Measurements from ENCODE around the gene UQCRHL. TPM values are rescaled to one million over a fixed set of nuclear protein-coding genes. Genes with fewer than 3 reads are reported as not detected.
A peak's percentile ranks its signal among the peaks of the same experiment; 100 is the strongest.

The UQCRHL gene
- total and polyA plus RNA-seq, 8 donors: 0.58 to 11.0 (median 2.4) TPM; not detected in 1

DNA sequence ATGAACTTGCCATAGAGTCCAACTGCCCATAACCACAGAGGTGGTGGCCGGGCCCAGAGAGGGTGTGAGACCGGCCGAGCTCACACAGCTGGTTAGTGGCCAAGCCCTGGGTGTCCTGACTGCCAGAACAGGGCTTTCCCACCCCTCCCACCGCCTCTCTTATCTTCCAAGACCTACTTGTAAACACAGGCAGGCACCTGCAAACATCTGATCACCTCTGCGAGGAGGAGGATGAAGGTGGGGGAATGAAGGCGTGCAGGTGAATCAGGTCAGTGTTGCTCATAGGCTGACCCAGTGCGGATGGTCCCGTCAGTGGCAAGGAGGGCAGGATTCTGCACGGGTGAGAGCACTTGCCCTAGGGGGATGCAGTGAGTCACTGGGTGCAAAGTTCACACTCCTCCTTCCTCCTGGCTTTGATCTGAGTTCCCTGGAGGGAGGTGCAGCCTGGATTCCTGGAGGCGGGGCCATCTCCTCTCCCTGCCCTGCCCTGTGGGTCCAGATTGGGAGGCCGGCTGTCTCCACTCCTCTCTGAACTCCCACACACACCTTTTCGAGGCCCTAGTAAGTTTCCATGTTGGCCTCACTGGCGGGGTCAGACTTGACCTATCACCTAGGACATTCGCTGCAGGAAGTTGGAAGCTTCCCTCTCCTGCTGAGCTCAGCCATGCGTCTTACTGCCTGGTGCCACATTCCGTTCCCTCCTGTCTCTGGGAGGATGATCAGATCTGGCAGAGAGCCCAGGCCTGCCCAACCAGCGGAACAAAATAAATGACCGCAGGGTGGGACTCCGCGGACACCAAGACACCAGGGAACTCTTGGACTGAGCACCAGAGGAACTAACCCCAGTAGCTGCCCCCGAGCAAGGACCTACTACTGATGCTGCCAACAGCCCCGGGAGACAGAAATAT lies 7.3 kb downstream of the UQCRHL start:
- Histone ChIP-seq H3K4me3 (peak overlapping the region in 1 of 4 donors; percentile 0), H3K36me3 (no peaks in the 10 kb centered on the region), H3K27me3 (no peaks in the 10 kb centered on the region), H3K9me3 (no peaks in the 10 kb centered on the region), H3K27ac (peak overlapping the region; percentile 35 to 76 (median 74)), H3K4me1 (peaks cover 34 to 70% (median 40%) of the 10 kb centered on the region in 4 donors)
- 24 to 32% (median 30%) methylated on average over 22 of the region's 22 CpGs for WGBS, 5 donors
- DNase-seq: peak; percentile 82 to 91
- intact Hi-C loops (cut with DNase I; ENCODE audit: low total_unique reads): no loop called here
- TF ChIP-seq POLR2A (IDR thresholded peaks at IDR 0.05) (no peak), POLR2AphosphoS5 (IDR thresholded peaks at IDR 0.05) (peak in 2 of 3 donors; percentile 48 to 73)

DNA sequence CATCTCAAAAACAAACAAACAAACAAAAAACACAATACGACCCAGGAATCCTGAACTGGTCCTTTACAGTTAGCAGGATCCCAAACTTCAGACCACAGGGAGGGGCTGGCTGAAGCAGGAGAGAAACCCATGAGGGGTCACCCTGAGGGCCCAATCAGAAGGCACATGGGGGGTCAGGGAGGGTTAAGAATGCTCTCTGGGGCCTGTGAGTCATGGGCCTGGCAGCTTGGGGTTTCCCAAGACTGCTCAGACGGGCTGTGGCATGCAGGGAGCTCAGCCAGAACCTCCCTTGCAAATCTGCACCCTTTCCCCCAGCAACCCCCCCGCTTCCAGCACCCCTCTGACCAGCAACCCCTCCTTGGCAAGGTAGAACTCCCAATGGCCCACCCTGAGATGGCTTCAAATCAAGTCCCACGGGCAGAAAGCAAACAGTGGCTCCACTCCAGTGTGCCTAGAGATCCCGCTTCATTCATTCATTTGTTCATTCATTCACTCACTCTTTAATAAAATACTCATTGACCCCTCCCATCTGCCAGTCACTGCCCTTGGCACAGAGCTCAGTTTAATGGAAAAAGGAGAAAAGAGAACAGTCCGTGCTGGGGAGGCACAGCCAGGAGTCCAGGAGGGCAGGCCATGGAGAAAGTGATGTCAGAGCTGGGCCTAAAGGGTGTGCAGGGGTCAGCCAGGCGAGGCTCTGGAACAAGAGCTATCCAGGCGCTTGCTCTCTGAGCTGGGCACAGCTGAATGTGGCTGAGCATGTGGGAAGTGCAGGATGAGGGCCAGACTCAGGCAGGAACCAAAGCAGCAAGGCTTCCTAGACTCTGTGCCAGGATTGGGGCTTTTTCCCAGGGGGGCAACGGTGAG lies 8.2 kb downstream of the UQCRHL start:
- peak overlapping the region; percentile 35 to 76 (median 74) for H3K27ac ChIP-seq
- no peaks in the 10 kb centered on the region for H3K36me3 ChIP-seq
- DNase-seq: peak; percentile 55 to 75
- TF ChIP-seq POLR2A (IDR thresholded peaks at IDR 0.05) (no peak), EP300 (IDR thresholded peaks at IDR 0.05) (peak; percentile 81), POLR2AphosphoS5 (IDR thresholded peaks at IDR 0.05) (peak; percentile 39 to 85 (median 44))
- peaks cover 34 to 72% (median 40%) of the 10 kb centered on the region in 4 donors for H3K4me1 ChIP-seq
- H3K9me3 ChIP-seq: no peaks in the 10 kb centered on the region
- H3K27me3 ChIP-seq: no peaks in the 10 kb centered on the region
- no peak overlapping the region for H3K4me3 ChIP-seq
- intact Hi-C loops (cut with DNase I; ENCODE audit: low total_unique reads): no loop called here
- WGBS, 5 donors: 24 to 35% (median 28%) methylated on average over 9 of the region's 9 CpGs

DNA sequence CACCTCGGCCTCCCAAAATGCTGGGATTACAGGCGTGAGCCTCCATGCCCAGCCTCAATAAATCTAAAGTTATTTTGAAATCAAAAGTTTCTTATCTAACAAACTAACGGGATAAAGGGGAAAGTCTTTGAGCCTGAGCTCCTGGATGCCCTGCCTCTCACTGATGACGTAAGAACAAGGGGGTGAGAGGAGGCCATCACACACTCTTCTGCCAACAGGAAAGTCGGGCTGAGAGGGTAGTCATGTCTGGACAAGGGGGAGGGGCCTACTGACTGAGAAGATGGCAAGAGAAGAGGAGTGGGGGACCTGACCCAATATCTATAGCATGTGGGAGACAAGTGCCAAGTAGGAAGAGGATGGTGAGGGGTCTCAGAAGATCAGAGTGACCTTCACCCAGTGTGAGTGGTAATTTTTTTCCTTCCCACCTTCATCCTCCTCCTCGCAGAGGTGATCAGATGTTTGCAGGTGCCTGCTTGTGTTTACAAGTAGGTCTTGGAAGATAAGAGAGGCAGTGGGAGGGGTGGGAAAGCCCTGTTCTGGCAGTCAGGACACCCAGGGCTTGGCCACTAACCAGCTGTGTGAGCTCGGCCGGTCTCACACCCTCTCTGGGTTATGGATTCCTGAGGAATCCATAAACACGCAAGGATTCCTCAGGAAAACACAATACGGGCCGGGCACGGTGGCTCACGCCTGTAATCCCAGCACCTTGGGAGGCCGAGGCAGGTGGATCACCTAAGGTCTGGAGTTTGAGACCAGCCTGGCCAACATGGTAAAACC lies 9.6 kb downstream of the UQCRHL start:
- intact Hi-C loops (cut with DNase I; ENCODE audit: low total_unique reads): no loop called here
- no peaks in the 10 kb centered on the region for H3K36me3 ChIP-seq
- H3K27ac ChIP-seq: peak overlapping the region in 3 of 5 donors; percentile 62 to 76 (median 66)
- peaks cover 34 to 78% (median 40%) of the 10 kb centered on the region in 4 donors for H3K4me1 ChIP-seq
- H3K27me3 ChIP-seq: no peaks in the 10 kb centered on the region
- no peak overlapping the region for H3K4me3 ChIP-seq
- peak in 1 of 2 donors; percentile 46 for DNase-seq
- TF ChIP-seq POLR2AphosphoS5 (IDR thresholded peaks at IDR 0.05) (no peak), POLR2A (IDR thresholded peaks at IDR 0.05) (no peak), EP300 (IDR thresholded peaks at IDR 0.05) (no peak)
- TF ChIP-seq, protein P1, sequence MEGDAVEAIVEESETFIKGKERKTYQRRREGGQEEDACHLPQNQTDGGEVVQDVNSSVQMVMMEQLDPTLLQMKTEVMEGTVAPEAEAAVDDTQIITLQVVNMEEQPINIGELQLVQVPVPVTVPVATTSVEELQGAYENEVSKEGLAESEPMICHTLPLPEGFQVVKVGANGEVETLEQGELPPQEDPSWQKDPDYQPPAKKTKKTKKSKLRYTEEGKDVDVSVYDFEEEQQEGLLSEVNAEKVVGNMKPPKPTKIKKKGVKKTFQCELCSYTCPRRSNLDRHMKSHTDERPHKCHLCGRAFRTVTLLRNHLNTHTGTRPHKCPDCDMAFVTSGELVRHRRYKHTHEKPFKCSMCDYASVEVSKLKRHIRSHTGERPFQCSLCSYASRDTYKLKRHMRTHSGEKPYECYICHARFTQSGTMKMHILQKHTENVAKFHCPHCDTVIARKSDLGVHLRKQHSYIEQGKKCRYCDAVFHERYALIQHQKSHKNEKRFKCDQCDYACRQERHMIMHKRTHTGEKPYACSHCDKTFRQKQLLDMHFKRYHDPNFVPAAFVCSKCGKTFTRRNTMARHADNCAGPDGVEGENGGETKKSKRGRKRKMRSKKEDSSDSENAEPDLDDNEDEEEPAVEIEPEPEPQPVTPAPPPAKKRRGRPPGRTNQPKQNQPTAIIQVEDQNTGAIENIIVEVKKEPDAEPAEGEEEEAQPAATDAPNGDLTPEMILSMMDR (IDR thresholded peaks at IDR 0.05): no peak
- H3K9me3 ChIP-seq: no peaks in the 10 kb centered on the region
- 46 to 64% (median 54%) methylated on average over 14 of the region's 14 CpGs for whole genome bisulfite sequencing, 5 donors

DNA sequence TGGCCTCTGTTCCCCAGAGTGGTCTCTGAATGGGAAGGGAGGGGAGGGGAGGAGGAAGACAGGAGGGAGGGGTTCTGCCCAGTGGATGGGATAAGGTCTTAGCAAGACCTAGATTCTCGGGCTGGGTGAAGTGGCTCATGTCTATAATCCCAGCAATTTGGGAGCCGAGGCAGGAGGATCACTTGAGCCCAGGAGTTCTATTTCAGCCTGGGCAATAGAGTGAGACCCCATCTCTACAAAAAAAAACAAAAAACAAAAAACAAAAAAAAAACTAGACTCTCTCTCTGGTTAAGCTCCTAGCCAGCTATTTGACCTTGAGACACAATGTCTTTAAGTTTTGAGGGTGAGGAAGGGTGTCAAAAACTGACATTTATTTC lies 11.4 kb downstream of the UQCRHL start:
- intact Hi-C loops (cut with DNase I; ENCODE audit: low total_unique reads): no loop called here
- WGBS, 5 donors: 92 to 97% (median 94%) methylated on average over 2 of the region's 2 CpGs
- no peak for DNase-seq
- Histone ChIP-seq H3K36me3 (no peaks in the 10 kb centered on the region), H3K9me3 (no peaks in the 10 kb centered on the region), H3K4me3 (no peak overlapping the region), H3K27ac (peak overlapping the region in 3 of 5 donors; percentile 56 to 66 (median 62)), H3K27me3 (no peaks in the 10 kb centered on the region), H3K4me1 (peaks cover 32 to 70% (median 42%) of the 10 kb centered on the region in 4 donors)
- TF ChIP-seq EP300 (IDR thresholded peaks at IDR 0.05): no peak
- no peak for TF ChIP-seq POLR2AphosphoS5 (IDR thresholded peaks at IDR 0.05)
- TF ChIP-seq, protein P1 (IDR thresholded peaks at IDR 0.05): no peak
- TF ChIP-seq POLR2A (IDR thresholded peaks at IDR 0.05): no peak
